GM15510 (cell line): ENCODE measurements around the gene CELF6.

Source experiments
- POLR2A ChIP-seq: IDR thresholded peaks from 3 replicates; pipeline ENCODE4 v1.6.1; 2011; ENCODE audit warnings: borderline replicate concordance; ENCODE audit not compliant: insufficient read length; ENCODE audit errors: extremely low read depth

CELF6 gene

DNA sequence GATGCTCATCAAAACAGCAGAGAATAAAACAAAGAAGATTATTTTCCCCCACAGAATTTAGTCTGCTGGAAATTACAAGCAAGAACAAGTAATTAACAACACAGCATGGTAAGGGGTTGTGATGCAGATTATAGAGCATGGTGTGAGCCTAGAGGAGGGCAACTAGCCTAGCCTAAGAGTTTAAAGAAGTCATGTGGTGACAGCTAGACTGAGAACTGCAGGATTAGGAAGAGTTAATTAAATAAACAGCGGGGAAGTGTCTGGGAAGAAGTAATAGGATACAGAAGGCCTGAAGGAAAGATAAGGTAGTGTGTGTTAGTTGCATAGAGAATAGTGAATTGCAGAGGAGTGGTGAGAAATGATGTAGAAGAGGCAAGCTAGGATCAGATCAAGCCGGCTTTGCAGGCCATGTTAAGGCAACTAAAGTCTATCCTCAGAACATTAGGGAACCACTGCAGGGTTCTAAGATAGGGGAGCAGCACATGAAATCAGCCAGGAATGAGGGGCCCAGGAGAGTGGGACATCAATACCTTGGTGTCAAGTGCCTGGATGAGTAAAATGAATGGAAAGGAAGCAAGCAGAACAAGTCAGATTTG, 77.1 kb downstream of the CELF6 start:
- no peak for TF ChIP-seq POLR2A

DNA sequence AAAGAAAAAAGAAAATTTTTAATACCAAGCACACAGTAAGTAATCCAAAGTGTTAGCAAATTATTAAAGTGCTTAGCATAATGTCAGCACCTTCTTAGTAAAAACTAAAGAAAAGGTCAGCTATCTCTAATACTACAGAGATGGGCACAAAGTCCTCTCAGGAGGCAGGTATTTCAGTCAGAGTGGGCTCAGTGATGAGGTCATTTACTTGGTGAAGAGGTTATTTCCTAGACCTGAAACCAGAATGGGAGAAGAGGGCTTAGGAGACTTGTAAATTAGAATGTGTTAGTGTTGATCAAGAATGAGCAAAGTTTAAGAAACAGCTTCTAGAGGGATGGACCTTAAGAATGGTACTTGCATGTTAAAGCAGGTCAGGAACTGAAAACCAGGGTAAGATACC, 80.3 kb downstream of the CELF6 start:
- no peak for TF ChIP-seq POLR2A

DNA sequence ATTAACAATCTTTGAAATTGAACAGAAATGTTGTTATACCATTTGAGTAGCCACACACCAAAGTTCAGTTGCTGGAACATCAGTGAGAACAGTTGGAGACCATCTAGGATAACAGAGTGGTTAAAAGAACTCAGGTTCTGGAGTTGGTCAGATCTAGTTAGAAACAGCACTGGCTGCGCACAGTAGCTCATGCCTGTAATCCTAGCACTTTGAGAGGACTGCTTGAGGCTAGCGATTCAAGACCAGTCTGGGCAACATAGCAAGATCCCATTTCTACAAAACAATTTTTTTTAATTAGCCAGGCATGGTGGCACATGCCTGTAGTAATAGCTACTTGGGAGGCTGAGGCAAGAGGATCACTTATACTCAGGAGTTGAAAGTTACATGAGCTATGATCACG, 81.4 kb downstream of the CELF6 start:
- TF ChIP-seq POLR2A, result no peak

DNA sequence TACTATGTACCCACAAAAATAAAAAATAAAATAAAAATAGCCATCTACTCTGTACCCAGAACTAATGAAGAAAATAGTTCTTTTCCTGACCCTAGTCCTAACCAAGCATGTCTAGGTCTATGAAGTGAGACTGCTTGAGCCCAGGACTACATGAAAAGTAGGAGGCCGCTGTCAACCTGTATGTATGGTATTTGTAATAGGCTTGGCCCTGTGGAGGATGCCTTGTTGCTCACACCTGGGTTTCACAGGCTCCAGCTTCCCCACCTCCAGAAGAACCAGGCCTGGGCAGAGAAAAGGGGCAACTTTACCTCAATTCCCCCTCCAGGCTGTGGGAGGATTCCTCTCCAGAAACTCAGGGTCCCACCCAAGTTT, 82.1 kb downstream of the CELF6 start:
- no peak for TF ChIP-seq POLR2A

DNA sequence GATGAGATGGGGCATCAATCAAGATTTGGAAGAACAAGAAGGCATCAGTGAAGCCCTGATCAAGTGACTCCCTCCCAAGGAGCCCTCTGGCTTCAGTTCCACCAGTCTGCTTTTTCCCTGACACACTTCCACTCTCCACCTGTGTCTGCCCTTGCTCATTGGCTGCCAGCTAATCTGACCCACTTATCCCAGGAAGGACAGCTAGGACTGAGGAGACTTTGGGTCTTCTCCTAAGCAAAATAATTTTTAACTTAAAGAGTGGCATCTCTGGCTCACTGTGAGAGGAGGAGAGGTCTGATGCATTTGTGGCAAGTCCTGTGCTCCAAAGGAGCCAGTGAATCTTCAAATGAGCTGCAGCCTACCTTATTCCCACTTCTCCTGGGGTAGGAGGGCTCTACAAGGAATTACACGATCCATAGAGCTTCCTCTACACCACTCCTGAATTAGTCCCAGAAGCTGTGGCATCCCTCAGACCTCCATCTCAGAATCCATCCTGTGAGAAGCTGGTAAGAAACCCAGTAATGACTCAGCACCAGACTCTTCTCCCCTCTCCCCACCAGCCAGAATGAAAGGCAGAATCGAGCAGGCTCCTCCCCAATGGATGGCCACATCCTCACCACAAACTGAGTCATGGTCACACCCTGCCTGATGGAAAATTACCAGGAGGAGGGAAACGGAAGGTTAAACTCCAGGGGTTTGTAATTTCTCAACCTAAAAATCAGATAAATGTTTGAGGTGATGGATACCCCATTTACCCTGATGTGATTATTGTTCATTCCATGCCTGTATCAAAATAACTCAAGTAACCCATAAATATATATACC, 82.7 kb downstream of the CELF6 start:
- TF ChIP-seq POLR2A, result no peak

DNA sequence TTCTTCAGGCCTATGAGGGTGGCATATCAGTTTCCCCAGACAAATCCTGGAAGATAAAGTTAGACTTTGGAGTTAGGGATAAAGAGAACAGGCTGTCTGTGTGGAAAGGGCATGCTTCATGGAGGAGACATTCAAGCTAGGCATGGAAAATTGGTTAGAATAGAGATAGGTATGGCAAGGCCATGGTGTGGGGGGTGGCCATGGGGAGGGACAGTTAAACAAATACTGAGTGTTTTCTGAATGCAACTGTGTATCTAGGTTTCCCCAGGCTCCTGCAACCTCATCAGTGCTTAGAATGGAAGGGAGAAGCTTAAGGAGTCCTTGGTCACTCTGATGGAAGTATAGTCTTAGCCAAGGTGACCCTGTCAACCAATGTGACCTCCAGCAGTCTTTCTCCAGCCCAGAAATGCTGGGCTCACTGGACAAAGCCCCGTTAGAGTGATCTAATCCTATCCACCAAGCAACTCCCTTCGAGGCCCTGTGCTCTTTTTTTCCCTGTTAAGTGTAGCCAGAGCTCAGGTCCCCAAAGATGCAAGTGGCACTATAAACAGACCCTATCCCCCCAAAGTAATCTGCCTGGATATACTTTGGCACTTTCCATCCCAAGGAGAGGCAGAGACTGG, 83.5 kb downstream of the CELF6 start:
- TF ChIP-seq POLR2A, result no peak

- no peak for TF ChIP-seq POLR2A
Measured at GRCh38 chr15:72235298-72235697, 84.7 kb downstream of the CELF6 start.
